ENCODE results near the gene UBTD2.

Gene UBTD2

DNA sequence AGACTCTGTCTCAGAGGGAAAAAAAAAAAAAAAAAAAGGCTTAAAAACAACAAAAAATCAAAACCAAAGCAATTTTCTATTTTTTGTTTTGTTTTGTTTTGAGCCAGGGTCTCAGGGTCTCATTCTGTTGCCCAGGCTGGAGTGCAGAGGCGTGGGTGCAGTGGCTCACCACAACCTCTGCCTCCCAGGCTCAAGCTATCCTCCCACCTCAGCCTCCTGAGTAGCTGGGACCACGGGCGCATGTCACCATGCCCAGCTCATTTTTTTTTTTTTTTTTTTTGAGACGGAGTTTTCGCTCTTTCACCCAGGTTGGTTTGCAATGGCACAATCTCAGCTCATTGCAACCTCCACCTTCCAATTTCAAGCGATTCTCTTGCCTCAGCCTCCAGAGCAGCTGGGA, 101.3 kb downstream of the UBTD2 start:
- ATAC-seq: no peak

DNA sequence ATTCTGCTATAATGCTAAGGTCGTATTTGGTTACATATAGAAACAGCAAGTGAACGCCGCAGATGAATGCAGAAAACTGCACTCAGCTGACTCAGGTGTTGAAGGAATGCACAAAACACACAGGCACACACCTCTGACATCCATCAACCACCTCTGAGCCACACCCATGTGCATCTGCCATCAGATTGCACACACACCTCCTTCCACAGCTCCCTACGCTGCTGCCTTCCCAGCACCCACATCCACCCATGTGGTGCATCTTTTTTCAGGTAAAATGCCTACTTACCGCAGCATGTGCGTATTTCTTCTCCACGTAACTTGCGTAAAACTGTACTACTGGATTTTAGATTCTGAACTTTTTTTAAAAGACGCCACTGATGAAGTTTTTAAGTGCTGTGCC, 102.6 kb downstream of the UBTD2 start:
- no peak for ATAC-seq
- TF ChIP-seq, protein P1, sequence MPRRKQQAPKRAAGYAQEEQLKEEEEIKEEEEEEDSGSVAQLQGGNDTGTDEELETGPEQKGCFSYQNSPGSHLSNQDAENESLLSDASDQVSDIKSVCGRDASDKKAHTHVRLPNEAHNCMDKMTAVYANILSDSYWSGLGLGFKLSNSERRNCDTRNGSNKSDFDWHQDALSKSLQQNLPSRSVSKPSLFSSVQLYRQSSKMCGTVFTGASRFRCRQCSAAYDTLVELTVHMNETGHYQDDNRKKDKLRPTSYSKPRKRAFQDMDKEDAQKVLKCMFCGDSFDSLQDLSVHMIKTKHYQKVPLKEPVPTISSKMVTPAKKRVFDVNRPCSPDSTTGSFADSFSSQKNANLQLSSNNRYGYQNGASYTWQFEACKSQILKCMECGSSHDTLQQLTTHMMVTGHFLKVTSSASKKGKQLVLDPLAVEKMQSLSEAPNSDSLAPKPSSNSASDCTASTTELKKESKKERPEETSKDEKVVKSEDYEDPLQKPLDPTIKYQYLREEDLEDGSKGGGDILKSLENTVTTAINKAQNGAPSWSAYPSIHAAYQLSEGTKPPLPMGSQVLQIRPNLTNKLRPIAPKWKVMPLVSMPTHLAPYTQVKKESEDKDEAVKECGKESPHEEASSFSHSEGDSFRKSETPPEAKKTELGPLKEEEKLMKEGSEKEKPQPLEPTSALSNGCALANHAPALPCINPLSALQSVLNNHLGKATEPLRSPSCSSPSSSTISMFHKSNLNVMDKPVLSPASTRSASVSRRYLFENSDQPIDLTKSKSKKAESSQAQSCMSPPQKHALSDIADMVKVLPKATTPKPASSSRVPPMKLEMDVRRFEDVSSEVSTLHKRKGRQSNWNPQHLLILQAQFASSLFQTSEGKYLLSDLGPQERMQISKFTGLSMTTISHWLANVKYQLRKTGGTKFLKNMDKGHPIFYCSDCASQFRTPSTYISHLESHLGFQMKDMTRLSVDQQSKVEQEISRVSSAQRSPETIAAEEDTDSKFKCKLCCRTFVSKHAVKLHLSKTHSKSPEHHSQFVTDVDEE (CRISPR knock-in tag; IDR thresholded peaks at IDR 0.05): no peak
- no peak for TF ChIP-seq BACH2 (CRISPR knock-in tag; IDR thresholded peaks at IDR 0.05; ENCODE audit: borderline replicate concordance)
- no peak for TF ChIP-seq RARB (CRISPR knock-in tag; IDR thresholded peaks at IDR 0.05)
- TF ChIP-seq ARNTL (CRISPR knock-in tag; IDR thresholded peaks at IDR 0.05; ENCODE audit: borderline replicate concordance, low read depth): no peak
- TF ChIP-seq, protein P2, sequence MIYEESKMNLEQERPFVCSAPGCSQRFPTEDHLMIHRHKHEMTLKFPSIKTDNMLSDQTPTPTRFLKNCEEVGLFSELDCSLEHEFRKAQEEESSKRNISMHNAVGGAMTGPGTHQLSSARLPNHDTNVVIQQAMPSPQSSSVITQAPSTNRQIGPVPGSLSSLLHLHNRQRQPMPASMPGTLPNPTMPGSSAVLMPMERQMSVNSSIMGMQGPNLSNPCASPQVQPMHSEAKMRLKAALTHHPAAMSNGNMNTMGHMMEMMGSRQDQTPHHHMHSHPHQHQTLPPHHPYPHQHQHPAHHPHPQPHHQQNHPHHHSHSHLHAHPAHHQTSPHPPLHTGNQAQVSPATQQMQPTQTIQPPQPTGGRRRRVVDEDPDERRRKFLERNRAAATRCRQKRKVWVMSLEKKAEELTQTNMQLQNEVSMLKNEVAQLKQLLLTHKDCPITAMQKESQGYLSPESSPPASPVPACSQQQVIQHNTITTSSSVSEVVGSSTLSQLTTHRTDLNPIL (CRISPR knock-in tag; IDR thresholded peaks at IDR 0.05; ENCODE audit: low read depth): no peak
- no peak for TF ChIP-seq SNAI2 (CRISPR knock-in tag; IDR thresholded peaks at IDR 0.05)
- TF ChIP-seq, protein P3, sequence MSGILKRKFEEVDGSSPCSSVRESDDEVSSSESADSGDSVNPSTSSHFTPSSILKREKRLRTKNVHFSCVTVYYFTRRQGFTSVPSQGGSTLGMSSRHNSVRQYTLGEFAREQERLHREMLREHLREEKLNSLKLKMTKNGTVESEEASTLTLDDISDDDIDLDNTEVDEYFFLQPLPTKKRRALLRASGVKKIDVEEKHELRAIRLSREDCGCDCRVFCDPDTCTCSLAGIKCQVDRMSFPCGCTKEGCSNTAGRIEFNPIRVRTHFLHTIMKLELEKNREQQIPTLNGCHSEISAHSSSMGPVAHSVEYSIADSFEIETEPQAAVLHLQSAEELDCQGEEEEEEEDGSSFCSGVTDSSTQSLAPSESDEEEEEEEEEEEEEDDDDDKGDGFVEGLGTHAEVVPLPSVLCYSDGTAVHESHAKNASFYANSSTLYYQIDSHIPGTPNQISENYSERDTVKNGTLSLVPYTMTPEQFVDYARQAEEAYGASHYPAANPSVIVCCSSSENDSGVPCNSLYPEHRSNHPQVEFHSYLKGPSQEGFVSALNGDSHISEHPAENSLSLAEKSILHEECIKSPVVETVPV (CRISPR knock-in tag; IDR thresholded peaks at IDR 0.05): no peak
- no peak for TF ChIP-seq ZNF565 (CRISPR knock-in tag; conservative IDR thresholded peaks at IDR 0.05; ENCODE audit: low read depth)
- no peak for TF ChIP-seq OSR1 (CRISPR knock-in tag; IDR thresholded peaks at IDR 0.05)
- no peak for TF ChIP-seq ZC3H10 (CRISPR knock-in tag; IDR thresholded peaks at IDR 0.05)
- TF ChIP-seq ESRRG (CRISPR knock-in tag; IDR thresholded peaks at IDR 0.05): no peak
- TF ChIP-seq, protein P4, sequence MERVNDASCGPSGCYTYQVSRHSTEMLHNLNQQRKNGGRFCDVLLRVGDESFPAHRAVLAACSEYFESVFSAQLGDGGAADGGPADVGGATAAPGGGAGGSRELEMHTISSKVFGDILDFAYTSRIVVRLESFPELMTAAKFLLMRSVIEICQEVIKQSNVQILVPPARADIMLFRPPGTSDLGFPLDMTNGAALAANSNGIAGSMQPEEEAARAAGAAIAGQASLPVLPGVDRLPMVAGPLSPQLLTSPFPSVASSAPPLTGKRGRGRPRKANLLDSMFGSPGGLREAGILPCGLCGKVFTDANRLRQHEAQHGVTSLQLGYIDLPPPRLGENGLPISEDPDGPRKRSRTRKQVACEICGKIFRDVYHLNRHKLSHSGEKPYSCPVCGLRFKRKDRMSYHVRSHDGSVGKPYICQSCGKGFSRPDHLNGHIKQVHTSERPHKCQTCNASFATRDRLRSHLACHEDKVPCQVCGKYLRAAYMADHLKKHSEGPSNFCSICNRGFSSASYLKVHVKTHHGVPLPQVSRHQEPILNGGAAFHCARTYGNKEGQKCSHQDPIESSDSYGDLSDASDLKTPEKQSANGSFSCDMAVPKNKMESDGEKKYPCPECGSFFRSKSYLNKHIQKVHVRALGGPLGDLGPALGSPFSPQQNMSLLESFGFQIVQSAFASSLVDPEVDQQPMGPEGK (CRISPR knock-in tag; IDR thresholded peaks at IDR 0.05; ENCODE audit: borderline replicate concordance): no peak
- TF ChIP-seq ISL1 (CRISPR knock-in tag; IDR thresholded peaks at IDR 0.05): no peak
- TF ChIP-seq ZNF70 (CRISPR knock-in tag; IDR thresholded peaks at IDR 0.05): no peak

More for the DNA sequence above, 101.3 kb downstream of the UBTD2 start:
- TF ChIP-seq OSR1 (CRISPR knock-in tag; IDR thresholded peaks at IDR 0.05) (no peak), ZFP3 (CRISPR knock-in tag; IDR thresholded peaks at IDR 0.05) (no peak), ZNF565 (CRISPR knock-in tag; conservative IDR thresholded peaks at IDR 0.05; ENCODE audit: low read depth) (no peak), BACH2 (CRISPR knock-in tag; IDR thresholded peaks at IDR 0.05; ENCODE audit: borderline replicate concordance) (no peak), RARB (CRISPR knock-in tag; IDR thresholded peaks at IDR 0.05) (no peak), TCF4 (CRISPR knock-in tag; IDR thresholded peaks at IDR 0.05; ENCODE audit: borderline replicate concordance) (no peak), PPARA (CRISPR knock-in tag; IDR thresholded peaks at IDR 0.05; ENCODE audit: borderline replicate concordance) (no peak), ZC3H10 (CRISPR knock-in tag; IDR thresholded peaks at IDR 0.05) (no peak), ISL1 (CRISPR knock-in tag; IDR thresholded peaks at IDR 0.05) (no peak), ZFP30 (CRISPR knock-in tag; IDR thresholded peaks at IDR 0.05) (no peak), ZNF70 (CRISPR knock-in tag; IDR thresholded peaks at IDR 0.05) (no peak), TOX (CRISPR knock-in tag; IDR thresholded peaks at IDR 0.05; ENCODE audit: borderline replicate concordance) (no peak), CSDC2 (CRISPR knock-in tag; IDR thresholded peaks at IDR 0.05) (no peak), ESRRG (CRISPR knock-in tag; IDR thresholded peaks at IDR 0.05) (no peak), ARNTL (CRISPR knock-in tag; IDR thresholded peaks at IDR 0.05; ENCODE audit: borderline replicate concordance, low read depth) (no peak)
- TF ChIP-seq, protein P5, sequence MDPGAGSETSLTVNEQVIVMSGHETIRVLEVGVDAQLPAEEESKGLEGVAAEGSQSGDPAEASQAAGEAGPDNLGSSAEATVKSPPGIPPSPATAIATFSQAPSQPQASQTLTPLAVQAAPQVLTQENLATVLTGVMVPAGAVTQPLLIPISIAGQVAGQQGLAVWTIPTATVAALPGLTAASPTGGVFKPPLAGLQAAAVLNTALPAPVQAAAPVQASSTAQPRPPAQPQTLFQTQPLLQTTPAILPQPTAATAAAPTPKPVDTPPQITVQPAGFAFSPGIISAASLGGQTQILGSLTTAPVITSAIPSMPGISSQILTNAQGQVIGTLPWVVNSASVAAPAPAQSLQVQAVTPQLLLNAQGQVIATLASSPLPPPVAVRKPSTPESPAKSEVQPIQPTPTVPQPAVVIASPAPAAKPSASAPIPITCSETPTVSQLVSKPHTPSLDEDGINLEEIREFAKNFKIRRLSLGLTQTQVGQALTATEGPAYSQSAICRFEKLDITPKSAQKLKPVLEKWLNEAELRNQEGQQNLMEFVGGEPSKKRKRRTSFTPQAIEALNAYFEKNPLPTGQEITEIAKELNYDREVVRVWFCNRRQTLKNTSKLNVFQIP (CRISPR knock-in tag; IDR thresholded peaks at IDR 0.05; ENCODE audit: borderline replicate concordance, low read depth): no peak
- TF ChIP-seq, protein P4 (CRISPR knock-in tag; IDR thresholded peaks at IDR 0.05; ENCODE audit: borderline replicate concordance): no peak
- TF ChIP-seq, protein P2 (CRISPR knock-in tag; IDR thresholded peaks at IDR 0.05; ENCODE audit: low read depth): no peak
- TF ChIP-seq, protein P1 (CRISPR knock-in tag; IDR thresholded peaks at IDR 0.05): no peak
